Epithelial cell of prostate (primary cell): ENCODE data around the gene FZD2.
"Not testable (repeated sequence)": the region's sequence is repeated elsewhere in the genome, so short reads cannot be mapped to it uniquely, and the experiment has no call there.

Experiments used
- DNase-seq: peaks from one replicate; pipeline ENCODE4 v3.0.0-alpha.2; 2011; ENCODE audit warnings: low read depth, low spot score
- H3K27ac ChIP-seq: fragments of 450-650 bp; 2 replicates; pipeline ENCODE4 v1.5.1; 2017; ENCODE audit warnings: mild to moderate bottlenecking

FZD2 gene

GRCh38 chr17:44543905-44544523, 13.3 kb upstream of the FZD2 start:
- peak overlapping the region; percentile 20 for H3K27ac ChIP-seq
- DNase-seq: no peak

GRCh38 chr17:44546671-44547606, 10.3 kb upstream of the FZD2 start:
- H3K27ac ChIP-seq: peak overlapping the region; percentile 44
- no peak for DNase-seq

- no peak overlapping the region for H3K27ac ChIP-seq
- no peak for DNase-seq
These were observed 9.5 kb upstream of the FZD2 start for GRCh38 chr17:44547625-44548267.

- H3K27ac ChIP-seq: no peak overlapping the region
- no peak for DNase-seq
These were observed 8.7 kb upstream of the FZD2 start for GRCh38 chr17:44548376-44549230.

- DNase-seq: no peak
- H3K27ac ChIP-seq: no peak overlapping the region
These were observed 7.6 kb upstream of the FZD2 start for GRCh38 chr17:44549686-44550085.

GRCh38 chr17:44552361-44552760, 4.9 kb upstream of the FZD2 start:
- no peak for DNase-seq
- H3K27ac ChIP-seq: no peak overlapping the region

GRCh38 chr17:44555099-44555498, 2.2 kb upstream of the FZD2 start:
- no peak for DNase-seq

GRCh38 chr17:44556166-44556831, 985 bp upstream of the FZD2 start:
- no peak for DNase-seq
- peak overlapping the region; percentile 14 for H3K27ac ChIP-seq

More at GRCh38 chr17:44555099-44555498, 2.2 kb upstream of the FZD2 start:
- H3K27ac ChIP-seq: no peak overlapping the region

- H3K27ac ChIP-seq: no peak overlapping the region
- no peak for DNase-seq
These were observed 484 bp downstream of the FZD2 start for GRCh38 chr17:44557651-44558285.

GRCh38 chr17:44558334-44558709, 1.0 kb downstream of the FZD2 start:
- H3K27ac ChIP-seq: no peak overlapping the region
- DNase-seq: no peak

GRCh38 chr17:44558710-44559633, 1.7 kb downstream of the FZD2 start:
- no peak overlapping the region for H3K27ac ChIP-seq
- DNase-seq: no peak

- H3K27ac ChIP-seq: no peak overlapping the region
- DNase-seq: no peak
These were observed 2.6 kb downstream of the FZD2 start for GRCh38 chr17:44559634-44560554.

GRCh38 chr17:44561237-44561623, 3.9 kb downstream of the FZD2 start:
- H3K27ac ChIP-seq: no peak overlapping the region
- no peak for DNase-seq

- DNase-seq: no peak
- no peak overlapping the region for H3K27ac ChIP-seq
These were observed 7.1 kb downstream of the FZD2 start for GRCh38 chr17:44564429-44564828.

- DNase-seq: no peak
- no peak overlapping the region for H3K27ac ChIP-seq
These were observed 8.7 kb downstream of the FZD2 start for GRCh38 chr17:44565866-44566443.

- not testable (repeated sequence) for H3K27ac ChIP-seq, DNase-seq
These were observed 11.1 kb downstream of the FZD2 start for GRCh38 chr17:44568311-44568944.
